HG03103 (cell line): ENCODE results near the gene NLRP6.
"Not testable (repeated sequence)": the region's sequence is repeated elsewhere in the genome, so short reads cannot be mapped to it uniquely, and the experiment has no call there.

Source experiments
- ATAC-seq: cut with Tn5 transposase; IDR thresholded peaks from one replicate; pipeline ENCODE4 v1.9.1; 2021; ENCODE audit warnings: low read depth; ENCODE audit not compliant: unreplicated experiment

Gene NLRP6

GRCh38 chr11:278001-278951 is at the start of gene NLRP6:
TSS of gene NLRP6 (plus strand) at chr11:278407. CDS start at chr11:278570, 163 bp downstream.
- no peak for ATAC-seq

- ATAC-seq: no peak
Measured at GRCh38 chr11:230431-230830, 47.8 kb upstream of the NLRP6 start.

GRCh38 chr11:232783-233565 is 45.2 kb upstream of the NLRP6 start:
- no peak for ATAC-seq

- ATAC-seq: no peak
Measured at GRCh38 chr11:235180-235579, 43.0 kb upstream of the NLRP6 start.

GRCh38 chr11:235609-235996 is 42.6 kb upstream of the NLRP6 start:
- no peak for ATAC-seq

- peak; percentile 76 for ATAC-seq
Measured at GRCh38 chr11:235997-236773, 42.0 kb upstream of the NLRP6 start, which contains the start of gene SIRT3. TSS of gene SIRT3 (minus strand) at chr11:236342. CDS start at chr11:236328, 14 bp downstream.

GRCh38 chr11:236774-237767 is 41.1 kb upstream of the NLRP6 start, which contains the start of gene PSMD13:
TSS of gene PSMD13 (plus strand) at chr11:236976. CDS start at chr11:237050, 74 bp downstream.
- ATAC-seq: peak; percentile 63

- ATAC-seq: not testable (repeated sequence)
Measured at GRCh38 chr11:238346-238745, 39.9 kb upstream of the NLRP6 start.

- no peak for ATAC-seq
Measured at GRCh38 chr11:240315-240714, 37.9 kb upstream of the NLRP6 start.

- ATAC-seq: no peak
Measured at GRCh38 chr11:241634-242033, 36.6 kb upstream of the NLRP6 start.

GRCh38 chr11:244376-244775 is 33.8 kb upstream of the NLRP6 start:
- ATAC-seq: no peak

GRCh38 chr11:249062-249461 is 29.1 kb upstream of the NLRP6 start:
- no peak for ATAC-seq

- ATAC-seq: no peak
Measured at GRCh38 chr11:250274-250673, 27.9 kb upstream of the NLRP6 start.

- ATAC-seq: no peak
Measured at GRCh38 chr11:250740-251299, 27.4 kb upstream of the NLRP6 start.

- ATAC-seq: no peak
Measured at GRCh38 chr11:251550-251949, 26.7 kb upstream of the NLRP6 start.

- no peak for ATAC-seq
Measured at GRCh38 chr11:252666-253065, 25.5 kb upstream of the NLRP6 start.

GRCh38 chr11:253160-253885 is 24.9 kb upstream of the NLRP6 start:
- no peak for ATAC-seq

- no peak for ATAC-seq
Measured at GRCh38 chr11:253886-254270, 24.3 kb upstream of the NLRP6 start.
